Mucosa of stomach (tissue), 1 donor: ENCODE results near the gene SELE.
"Not testable (repeated sequence)": the region's sequence is repeated elsewhere in the genome, so short reads cannot be mapped to it uniquely, and the experiment has no call there.

Experiments used
- H3K27me3 ChIP-seq: one replicate; pipeline ENCODE4 v1.7.0; 2013; ENCODE audit warnings: mild to moderate bottlenecking, low read length; ENCODE audit not compliant: control insufficient read depth, insufficient read depth
- H3K36me3 ChIP-seq: one replicate; pipeline ENCODE4 v1.7.0; 2013; ENCODE audit warnings: low read length; ENCODE audit not compliant: control insufficient read depth, insufficient read depth
- H3K4me1 ChIP-seq: one replicate; pipeline ENCODE4 v1.7.0; 2013; ENCODE audit warnings: mild to moderate bottlenecking, low read length; ENCODE audit not compliant: control insufficient read depth, insufficient read depth
- H3K4me3 ChIP-seq: one replicate; pipeline ENCODE4 v1.7.0; 2013; ENCODE audit warnings: low read length
- H3K9ac ChIP-seq: one replicate; pipeline ENCODE4 v1.7.0; 2013; ENCODE audit warnings: mild to moderate bottlenecking, low read length, moderate library complexity
- H3K9me3 ChIP-seq: one replicate; pipeline ENCODE4 v1.7.0; 2013; ENCODE audit warnings: mild to moderate bottlenecking, low read length, moderate library complexity; ENCODE audit not compliant: control insufficient read depth
- donor health status: Pancreatic carcinoma.

The SELE gene

DNA sequence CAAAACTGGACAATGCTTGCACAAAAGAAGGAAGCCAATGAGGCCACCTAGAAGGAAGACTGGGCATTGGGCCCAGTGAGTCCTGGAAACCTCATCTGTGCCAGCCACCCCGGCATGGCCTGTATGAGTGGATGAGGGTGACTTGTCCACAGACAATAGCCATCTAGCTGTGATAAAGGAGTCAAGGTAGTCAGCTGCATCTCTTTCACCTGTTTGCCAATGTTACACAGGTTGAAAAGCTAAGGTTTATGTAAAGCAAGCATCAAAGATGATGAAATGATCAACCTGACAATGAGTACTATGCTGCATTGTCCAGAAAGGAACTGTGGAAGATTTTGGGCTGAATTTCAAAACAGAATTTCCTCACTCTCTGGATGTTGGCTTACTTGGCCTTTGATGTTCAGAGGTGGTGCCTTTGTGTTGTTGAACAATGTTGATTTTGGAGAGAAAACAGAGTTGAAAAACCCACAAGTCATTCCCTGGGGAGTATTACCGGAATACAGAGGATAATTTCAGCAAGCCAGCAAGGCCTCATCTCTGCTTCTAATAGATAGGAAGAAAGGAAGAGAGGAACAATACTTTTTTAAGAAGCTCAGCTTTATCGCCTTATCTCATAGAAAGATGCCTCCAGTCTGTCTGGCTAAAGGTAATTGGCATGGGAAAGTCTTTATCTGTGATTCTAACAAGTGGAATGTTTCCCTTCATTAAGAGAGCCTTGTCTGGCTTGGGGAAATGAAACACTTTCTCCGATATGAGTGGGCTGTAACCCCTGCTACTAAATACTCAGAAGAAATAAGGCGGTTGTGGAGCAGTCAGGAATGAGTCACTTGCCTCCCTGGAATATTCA lies 11.4 kb upstream of the SELE start:
- Histone ChIP-seq H3K9ac (no peak overlapping the region), H3K36me3 (no peaks in the 10 kb centered on the region), H3K9me3 (no peaks in the 10 kb centered on the region), H3K4me3 (no peak overlapping the region), H3K27me3 (no peaks in the 10 kb centered on the region), H3K4me1 (no peaks in the 10 kb centered on the region)

DNA sequence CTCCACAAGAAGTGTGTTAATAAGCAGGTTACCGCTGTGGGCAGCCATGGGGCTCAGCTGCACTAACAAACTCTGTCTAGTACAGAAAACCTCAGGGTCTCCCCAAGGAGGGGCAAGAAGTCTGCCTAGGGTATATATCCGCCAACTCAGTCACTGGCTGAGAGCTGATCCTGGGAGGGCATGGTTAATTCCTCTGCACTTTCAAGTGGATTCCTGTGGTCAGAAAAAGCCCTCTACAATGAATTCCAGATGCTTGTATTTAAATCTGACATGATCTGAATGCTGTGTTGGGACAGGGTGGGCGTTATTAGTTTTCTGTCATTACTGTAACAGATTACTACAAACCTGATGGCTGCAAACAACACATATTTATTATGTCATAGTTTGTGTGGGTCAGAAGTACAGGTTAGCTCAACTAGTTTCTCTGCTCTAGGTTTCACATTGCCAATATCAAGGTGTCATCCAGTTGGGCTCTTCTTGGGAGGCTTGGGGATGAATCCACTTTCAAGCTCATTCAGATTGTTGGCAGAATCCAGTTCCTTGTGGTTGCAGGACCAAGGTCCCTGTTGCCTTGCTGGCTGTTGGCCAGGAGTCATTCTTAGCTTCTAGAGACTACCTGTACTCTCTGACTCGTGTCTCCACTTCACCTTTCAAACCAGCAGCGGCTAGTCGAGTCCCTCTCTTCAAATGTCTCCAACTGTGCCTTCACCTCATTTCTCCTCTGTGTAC lies 8.0 kb upstream of the SELE start:
- Histone ChIP-seq H3K4me3 (no peak overlapping the region), H3K36me3 (no peaks in the 10 kb centered on the region), H3K9ac (no peak overlapping the region), H3K9me3 (no peaks in the 10 kb centered on the region), H3K4me1 (no peaks in the 10 kb centered on the region), H3K27me3 (no peaks in the 10 kb centered on the region)

DNA sequence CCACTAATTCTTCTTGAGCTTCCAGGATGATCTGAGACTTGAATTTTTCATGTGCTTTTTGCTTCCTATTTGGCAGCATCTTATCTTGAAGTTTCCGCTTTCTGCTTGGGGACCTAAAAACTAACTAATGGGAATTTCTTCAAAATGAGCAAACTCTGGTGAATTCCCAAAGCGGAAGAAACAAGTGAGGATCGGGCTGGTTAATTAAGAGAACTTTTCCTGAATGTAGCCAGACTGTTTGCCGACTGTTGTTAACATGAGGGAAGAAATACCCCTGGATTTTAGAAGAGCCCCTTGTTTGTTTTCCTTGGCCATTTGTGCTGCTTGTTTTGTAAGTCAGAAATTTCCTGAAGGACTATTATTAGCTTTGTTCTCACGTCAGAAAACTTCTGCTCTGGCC lies 6.1 kb upstream of the SELE start:
- Histone ChIP-seq H3K4me1 (no peaks in the 10 kb centered on the region), H3K36me3 (no peaks in the 10 kb centered on the region), H3K9ac (no peak overlapping the region), H3K9me3 (no peaks in the 10 kb centered on the region), H3K4me3 (no peak overlapping the region), H3K27me3 (no peaks in the 10 kb centered on the region)

- no peaks in the 10 kb centered on the region for H3K36me3 ChIP-seq
- no peak overlapping the region for H3K4me3 ChIP-seq
- no peaks in the 10 kb centered on the region for H3K9me3 ChIP-seq
- H3K4me1 ChIP-seq, result peaks cover 13% of the 10 kb centered on the region
- no peak overlapping the region for H3K9ac ChIP-seq
- H3K27me3 ChIP-seq, result no peaks in the 10 kb centered on the region
Measured at GRCh38 chr1:169731446-169731845, 2.4 kb downstream of the SELE start.

GRCh38 chr1:169729991-169730390 lies 3.9 kb downstream of the SELE start:
- Histone ChIP-seq H3K4me1 (peaks cover 13% of the 10 kb centered on the region), H3K4me3 (no peak overlapping the region), H3K36me3 (no peaks in the 10 kb centered on the region), H3K9ac (no peak overlapping the region), H3K9me3 (no peaks in the 10 kb centered on the region), H3K27me3 (no peaks in the 10 kb centered on the region)

GRCh38 chr1:169727307-169727706 lies 6.6 kb downstream of the SELE start:
- H3K9ac ChIP-seq, result no peak overlapping the region
- no peaks in the 10 kb centered on the region for H3K36me3 ChIP-seq
- H3K9me3 ChIP-seq, result no peaks in the 10 kb centered on the region
- no peaks in the 10 kb centered on the region for H3K27me3 ChIP-seq
- H3K4me1 ChIP-seq, result peaks cover 13% of the 10 kb centered on the region
- no peak overlapping the region for H3K4me3 ChIP-seq

DNA sequence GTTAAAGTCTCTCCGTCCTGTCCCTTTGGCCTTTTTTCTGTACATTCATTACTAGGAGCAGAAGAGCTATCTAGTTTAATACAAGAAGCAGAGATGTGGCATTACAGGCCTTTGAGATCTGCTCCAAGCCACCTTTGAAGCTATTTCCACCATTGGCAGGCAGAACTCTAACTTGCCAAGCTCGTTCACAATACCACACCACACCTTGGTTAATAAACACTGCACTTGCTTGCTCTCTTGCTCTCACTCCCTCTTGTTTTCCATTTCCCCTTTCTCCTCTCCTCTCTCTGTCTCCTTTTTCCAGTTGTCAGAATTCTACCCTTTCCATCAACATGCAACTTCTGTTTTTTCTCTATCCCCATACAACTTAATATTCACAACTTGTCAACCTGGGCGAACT lies 7.0 kb downstream of the SELE start:
- H3K36me3 ChIP-seq, result no peaks in the 10 kb centered on the region
- H3K9ac ChIP-seq, result no peak overlapping the region
- no peak overlapping the region for H3K4me3 ChIP-seq
- peaks cover 13% of the 10 kb centered on the region for H3K4me1 ChIP-seq
- no peaks in the 10 kb centered on the region for H3K27me3 ChIP-seq
- H3K9me3 ChIP-seq, result no peaks in the 10 kb centered on the region

DNA sequence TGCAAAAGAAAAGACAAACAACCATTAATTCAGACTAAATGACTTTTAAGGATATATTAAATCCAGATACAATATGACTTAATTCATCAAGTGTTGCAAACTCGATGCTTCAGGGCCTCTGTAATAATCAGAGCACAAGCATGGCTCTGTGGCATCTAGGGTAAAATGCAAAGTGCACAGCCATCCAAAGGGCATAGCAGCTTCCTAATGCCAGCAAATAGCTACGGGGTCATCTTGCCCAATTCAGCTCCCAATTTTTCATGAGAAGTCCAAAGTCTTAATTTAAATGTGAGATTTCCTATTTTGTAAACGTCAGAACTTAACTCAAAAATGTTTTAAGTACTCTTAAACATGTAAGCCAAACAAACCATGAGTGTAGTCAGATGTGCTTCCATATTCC lies 7.9 kb downstream of the SELE start:
- Histone ChIP-seq H3K9ac (no peak overlapping the region), H3K4me1 (peaks cover 13% of the 10 kb centered on the region), H3K4me3 (no peak overlapping the region), H3K9me3 (no peaks in the 10 kb centered on the region), H3K36me3 (no peaks in the 10 kb centered on the region), H3K27me3 (no peaks in the 10 kb centered on the region)

- H3K9me3 ChIP-seq, result no peaks in the 10 kb centered on the region
- peaks cover 13% of the 10 kb centered on the region for H3K4me1 ChIP-seq
- no peaks in the 10 kb centered on the region for H3K36me3 ChIP-seq
- no peaks in the 10 kb centered on the region for H3K27me3 ChIP-seq
- no peak overlapping the region for H3K9ac ChIP-seq
- H3K4me3 ChIP-seq, result no peak overlapping the region
Measured at GRCh38 chr1:169724168-169724567, 9.7 kb downstream of the SELE start.

- H3K4me1 ChIP-seq, result peaks cover 13% of the 10 kb centered on the region
- H3K9me3 ChIP-seq, result no peaks in the 10 kb centered on the region
- no peaks in the 10 kb centered on the region for H3K36me3 ChIP-seq
- H3K27me3 ChIP-seq, result no peaks in the 10 kb centered on the region
- no peak overlapping the region for H3K9ac ChIP-seq
- H3K4me3 ChIP-seq, result no peak overlapping the region
Measured at GRCh38 chr1:169723763-169724162, 10.1 kb downstream of the SELE start.

- no peak overlapping the region for H3K4me3 ChIP-seq
- no peak overlapping the region for H3K9ac ChIP-seq
- H3K4me1 ChIP-seq, result peaks cover 13% of the 10 kb centered on the region
- no peaks in the 10 kb centered on the region for H3K36me3 ChIP-seq
- no peaks in the 10 kb centered on the region for H3K27me3 ChIP-seq
- no peaks in the 10 kb centered on the region for H3K9me3 ChIP-seq
Measured at GRCh38 chr1:169722779-169723178, 11.1 kb downstream of the SELE start.

- not testable (repeated sequence) for H3K4me1 ChIP-seq, H3K27me3 ChIP-seq, H3K9ac ChIP-seq, H3K36me3 ChIP-seq, H3K4me3 ChIP-seq, H3K9me3 ChIP-seq
Measured at GRCh38 chr1:169715100-169715499, 18.8 kb downstream of the SELE start.
